HepG2 (cell line): Measurements from ENCODE around the gene S100G. TPM values are rescaled to one million over a fixed set of nuclear protein-coding genes. Genes with fewer than 3 reads are reported as not detected.

Experiments
- ATAC-seq: fragments of 200-7000 bp; cut with Tn5 transposase; 3 replicates; pipeline ENCODE4 v1.9.1; 2020; ENCODE audit warnings: mild to moderate bottlenecking, moderate library complexity
- Bru-seq: library from RNA; stranded (reverse); fragments of 400-500 nt; gene quantifications from one replicate; lab custom pipeline; 2021; lab: Mats Ljungman, UMichigan
- BruChase-seq, 2 experiments: library from RNA; stranded (reverse); fragments of 400-500 nt; gene quantifications; one replicate each; lab custom pipeline; 2021; lab: Mats Ljungman, UMichigan
- BruUV-seq: library from RNA; stranded (reverse); fragments of 400-500 nt; replicated peaks from 2 replicates; lab custom pipeline; 2021; lab: Mats Ljungman, UMichigan
- CTCF ChIA-PET: fragments of 300-600 bp; formaldehyde crosslinking; extraction: SDS; loops from one replicate; lab custom pipeline; 2021; ENCODE audit warnings: low total read pairs, inconsistent platforms, low intra/inter-chr PET ratio; lab: Yijun Ruan, JAX
- POLR2A ChIA-PET: fragments of 350-600 bp; sonication (Branson Sonifier 250); formaldehyde crosslinking; loops from one replicate; lab custom pipeline; 2020; ENCODE audit warnings: antibody characterized with exemption, inconsistent platforms; lab: Yijun Ruan, JAX
- DNase-seq: peaks from one replicate; pipeline ENCODE4 v3.0.0-alpha.2; 2015; ENCODE audit warnings: low spot score
- FAIRE-seq: peaks from 3 replicates; lab custom pipeline; 2011; peaks lifted over from hg19 to GRCh38; lab: Jason Lieb, UNC
- H2AFZ ChIP-seq: one replicate; pipeline ENCODE4 v1.6.1; 2011; ENCODE audit warnings: low read length, inconsistent platforms
- H3K27ac ChIP-seq: fragments of 300-600 bp; 3 replicates; pipeline ENCODE4 v1.8.0; 2011; ENCODE audit warnings: mixed run types, mild to moderate bottlenecking, mixed read lengths, low read length, inconsistent platforms; ENCODE audit not compliant: insufficient read depth; ENCODE audit errors: extremely low read length
- H3K27me3 ChIP-seq, 2 experiments: fragments of 200-600 bp in 1 of 2; 2 replicates in 1 of 2; 3 replicates in 1 of 2; pipeline versions ENCODE4 v1.6.0 to v1.8.0; 2011; ENCODE audit warnings: low read length in 2 of 2, mild to moderate bottlenecking in 2 of 2, moderate library complexity in 2 of 2, inconsistent platforms in 1 of 2; ENCODE audit not compliant: insufficient read depth in 2 of 2, control insufficient read depth in 1 of 2
- H3K36me3 ChIP-seq, 2 experiments: fragments of 200-600 bp in 1 of 2; replicated peaks in 1 of 2; 2 replicates in 1 of 2; 3 replicates in 1 of 2; pipeline versions ENCODE4 v1.5.1 to v1.8.0; 2011; ENCODE audit warnings: low read length in 2 of 2, inconsistent platforms in 1 of 2; ENCODE audit not compliant: insufficient read depth in 2 of 2, control insufficient read depth in 1 of 2
- H3K4me1 ChIP-seq: 2 replicates; pipeline ENCODE4 v1.5.1; 2012; ENCODE audit warnings: low read length, inconsistent platforms; ENCODE audit not compliant: insufficient read depth
- H3K4me2 ChIP-seq: 2 replicates; pipeline ENCODE4 v1.6.0; 2011; ENCODE audit warnings: low read depth, low read length, inconsistent platforms
- H3K4me3 ChIP-seq, 3 experiments: fragments of 200-600 bp in 1 of 3; sonication (generic), shearing (Covaris generic) in 1 of 3; replicated peaks in 1 of 3; 2 replicates each; pipeline ENCODE4 v1.5.1; 2011 to 2016; ENCODE audit warnings: low read length in 3 of 3, inconsistent platforms in 2 of 3, low read depth in 2 of 3, mild to moderate bottlenecking in 2 of 3, control low read depth in 1 of 3, mixed read lengths in 1 of 3; ENCODE audit not compliant: insufficient read depth in 1 of 3
- H3K79me2 ChIP-seq: one replicate; pipeline ENCODE4 v1.6.1; 2011; ENCODE audit warnings: low read length, inconsistent platforms; ENCODE audit not compliant: insufficient read depth
- H3K9ac ChIP-seq: 2 replicates; pipeline ENCODE4 v1.6.0; 2011; ENCODE audit warnings: mild to moderate bottlenecking, low read depth, low read length, inconsistent platforms; ENCODE audit not compliant: insufficient read depth
- H3K9me3 ChIP-seq: 2 replicates; pipeline ENCODE4 v1.5.1; 2012; ENCODE audit warnings: mild to moderate bottlenecking, low read length
- H4K20me1 ChIP-seq: 2 replicates; pipeline ENCODE4 v1.6.0; 2011; ENCODE audit warnings: inconsistent platforms, mild to moderate bottlenecking, low read length, moderate library complexity; ENCODE audit not compliant: insufficient read depth
- CHD2 ChIP-seq: IDR thresholded peaks from 2 replicates; pipeline ENCODE4 v1.6.1; 2011; ENCODE audit warnings: low read depth, low read length, improper control_type of control experiment
- RFX3 ChIP-seq: IDR thresholded peaks from 2 replicates; pipeline ENCODE4 v1.6.1; 2016; ENCODE audit warnings: missing biosample characterization, missing genetic modification reagents
- ZNF547 ChIP-seq: sonication (generic); formaldehyde crosslinking; IDR thresholded peaks from 2 replicates; pipeline ENCODE4 v1.5.1; 2020; ENCODE audit warnings: mild to moderate bottlenecking, missing genetic modification reagents
- ZNF567 ChIP-seq: sonication (generic); formaldehyde crosslinking; IDR thresholded peaks from 2 replicates; pipeline ENCODE4 v1.8.1; 2023; ENCODE audit warnings: mild to moderate bottlenecking, missing genetic modification reagents, borderline replicate concordance
- WGBS: methylation state at CpG from one replicate; pipeline ENCODE4 v1.1.6; 2017; ENCODE audit warnings: low lambda C conversion rate; 5-methylcytosine and 5-hydroxymethylcytosine counted together
- in situ Hi-C: cut with HindIII; loops from 2 replicates; pipeline ENCODE4 v1.10.0; 2017; ENCODE audit warnings: low pct_unique_long_range_greater_than_20kb; ENCODE audit not compliant: extremely low pct_ligation_motif_present
- intact Hi-C: fragments of 100-400 bp; cut with micrococcal nuclease; formaldehyde crosslinking; loops from one replicate; pipeline ENCODE4 v1.10.0; 2022; ENCODE audit not compliant: unreplicated experiment
- long read RNA-seq, 2 experiments: library from RNA in 1 of 2; library from polyadenylated mRNA in 1 of 2; stranded (forward) in 1 of 2; unstranded in 1 of 2; transcript quantifications; one replicate each; pipeline ENCODE4 v2.0.0, GENCODE V29; 2019 to 2022
- polyA minus RNA-seq, 3 experiments: library from RNA; depleted of rRNA, polyadenylated mRNA; stranded (reverse); fragments of >200 nt; gene quantifications; 2 replicates each; pipeline ENCODE4 v1.2.3, GENCODE V29; 2011; ENCODE audit warnings: low replicate concordance in 1 of 3
- polyA plus RNA-seq, 8 experiments: library from polyadenylated mRNA; depleted of rRNA in 3 of 8; stranded (reverse) in 7 of 8; unstranded in 1 of 8; fragments of >200 nt; fragmentation: Illumina TruSeq in 4 of 8; extraction: Trizol in 4 of 8; gene quantifications; 2 replicates each; pipeline versions ENCODE4 v1.2.1 to v1.2.3, GENCODE V29; 2011 to 2016; ENCODE audit warnings: low read depth in 4 of 8, missing spikeins in 1 of 8, mixed read lengths in 1 of 8; ENCODE audit not compliant: insufficient read depth in 1 of 8
- total RNA-seq, 5 experiments: library from RNA; depleted of rRNA; stranded (reverse); fragments of >200 nt; fragmentation: Illumina TruSeq; extraction: Trizol; gene quantifications; 2 replicates each; pipeline ENCODE4 v1.2.3, GENCODE V29; 2016; ENCODE audit warnings: low read depth in 1 of 5
- TF ChIP-seq, protein P1 (sequence below): sonication (generic); formaldehyde crosslinking; IDR thresholded peaks from 2 replicates; pipeline ENCODE4 v1.8.0; 2023; ENCODE audit warnings: mild to moderate bottlenecking, missing genetic modification reagents

S100G gene, protein sequence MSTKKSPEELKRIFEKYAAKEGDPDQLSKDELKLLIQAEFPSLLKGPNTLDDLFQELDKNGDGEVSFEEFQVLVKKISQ
- total RNA-seq (2016; rRNA removed; fragmentation: Illumina TruSeq; extraction: Trizol), result not detected in 2 replicates
- not detected in 2 replicates for total RNA-seq (2016; cell fraction: cytosol; rRNA removed; fragmentation: Illumina TruSeq; extraction: Trizol; ENCODE audit: low read depth)
- not detected in 2 replicates for total RNA-seq (2016; cell fraction: insoluble cytoplasmic fraction; rRNA removed; fragmentation: Illumina TruSeq; extraction: Trizol)
- total RNA-seq (2016; cell fraction: membrane; rRNA removed; fragmentation: Illumina TruSeq; extraction: Trizol), result not detected in 2 replicates
- not detected in 2 replicates for total RNA-seq (2016; cell fraction: nucleus; rRNA removed; fragmentation: Illumina TruSeq; extraction: Trizol)
- polyA plus RNA-seq (2011; rRNA removed), result not detected in 2 replicates
- polyA plus RNA-seq (2011; cell fraction: cytosol; rRNA removed), result not detected in 2 replicates
- polyA plus RNA-seq (2011; cell fraction: nucleus; rRNA removed), result not detected in 2 replicates
- polyA plus RNA-seq (2012), result not detected in 2 replicates
- not detected in 2 replicates for polyA plus RNA-seq (2016; cell fraction: cytosol; fragmentation: Illumina TruSeq; extraction: Trizol; ENCODE audit: low read depth)
- not detected in 2 replicates for polyA plus RNA-seq (2016; cell fraction: insoluble cytoplasmic fraction; fragmentation: Illumina TruSeq; extraction: Trizol; ENCODE audit: low read depth)
- not detected in 2 replicates for polyA plus RNA-seq (2016; cell fraction: membrane; fragmentation: Illumina TruSeq; extraction: Trizol; ENCODE audit: low read depth)
- polyA plus RNA-seq (2016; cell fraction: nucleus; fragmentation: Illumina TruSeq; extraction: Trizol; ENCODE audit: insufficient read depth, low read depth), result not detected in 2 replicates
- polyA minus RNA-seq (2011; rRNA and poly(A)+ RNA removed; ENCODE audit: low replicate concordance), result not detected in 2 replicates
- polyA minus RNA-seq (2011; cell fraction: cytosol; rRNA and poly(A)+ RNA removed), result not detected in 2 replicates
- not detected in 2 replicates for polyA minus RNA-seq (2011; cell fraction: nucleus; rRNA and poly(A)+ RNA removed)
- not detected for Bru-seq, nascent RNA
- not detected for BruChase-seq, experiment 1, labeled RNA remaining after a 6-hour chase
- not detected for BruChase-seq, experiment 2, labeled RNA remaining after a 2-hour chase
- long read RNA-seq, experiment 1, result 0 reads
- long read RNA-seq, experiment 2, result 0 reads

DNA sequence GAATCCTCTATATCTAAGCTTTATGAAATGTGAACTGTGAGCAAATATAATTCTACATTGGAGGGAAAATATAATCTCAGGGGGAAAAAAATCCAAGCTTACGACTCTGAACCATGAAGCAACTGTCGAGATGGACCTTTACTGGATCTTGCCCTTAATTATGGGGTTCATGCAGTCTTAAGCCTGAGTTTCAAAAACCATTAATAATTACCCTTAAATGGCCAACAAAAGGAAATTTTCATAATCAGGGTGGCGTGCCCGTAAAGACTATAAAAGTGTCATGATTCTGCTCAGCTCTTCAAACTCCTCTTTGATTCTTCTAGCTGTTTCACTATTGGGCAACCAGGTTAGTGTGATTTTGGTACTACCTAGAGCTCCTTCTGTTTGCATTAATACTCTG, at the start of gene S100G:
S100G (plus strand) TSS at position 301 of the 400 bp plus-strand sequence. CDS start 849 bp downstream, outside the sequence.
- Histone ChIP-seq H3K27me3 (no peaks in the 10 kb centered on the region), H3K79me2 (no peaks in the 10 kb centered on the region), H3K36me3 (peaks cover 0 to 3% of the 10 kb centered on the region in 2 experiments; a peak in 1 of 5 replicates), H3K4me2 (no peak within 1 kb of the TSS), H4K20me1 (no peaks in the 10 kb centered on the region), H3K4me3 (no peak within 1 kb of the TSS), H3K4me1 (peaks cover 17% of the 10 kb centered on the region), H3K9me3 (no peaks in the 10 kb centered on the region), H3K9ac (no peak within 1 kb of the TSS), H3K27ac (no peak within 1 kb of the TSS), H2AFZ (no peak within 1 kb of the TSS)
- FAIRE-seq (no peak), DNase-seq (no peak), ATAC-seq (no peak)
- in situ Hi-C loops (loop anchor here (25.0 kb wide), 1 partner anchor 188 kb away; no protein-coding TSS in a partner anchor), intact Hi-C loops (no loop called here)
- WGBS, result 96% methylated on average over 4 of the region's 4 CpGs
- no peak for TF ChIP-seq CHD2
- TF ChIP-seq ZNF567 (CRISPR knock-in tag), result no peak
- TF ChIP-seq ZNF547 (CRISPR knock-in tag), result no peak
- TF ChIP-seq, protein P1, sequence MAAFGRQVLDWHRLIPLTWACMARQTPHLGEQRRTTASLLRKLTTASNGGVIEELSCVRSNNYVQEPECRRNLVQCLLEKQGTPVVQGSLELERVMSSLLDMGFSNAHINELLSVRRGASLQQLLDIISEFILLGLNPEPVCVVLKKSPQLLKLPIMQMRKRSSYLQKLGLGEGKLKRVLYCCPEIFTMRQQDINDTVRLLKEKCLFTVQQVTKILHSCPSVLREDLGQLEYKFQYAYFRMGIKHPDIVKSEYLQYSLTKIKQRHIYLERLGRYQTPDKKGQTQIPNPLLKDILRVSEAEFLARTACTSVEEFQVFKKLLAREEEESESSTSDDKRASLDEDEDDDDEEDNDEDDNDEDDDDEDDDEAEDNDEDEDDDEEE, result no peak
- no peak for TF ChIP-seq RFX3 (CRISPR knock-in tag)
- CTCF ChIA-PET, result no interaction called here
- no TSS peak for BruUV-seq
- POLR2A ChIA-PET, result no interaction called here
